ENCODE data around the gene FLG. TPM values are rescaled to one million over a fixed set of nuclear protein-coding genes. Genes with fewer than 3 reads are reported as not detected.
"Not testable (repeated sequence)": the region's sequence is repeated elsewhere in the genome, so short reads cannot be mapped to it uniquely, and the experiment has no call there.

Gene FLG
- total and polyA plus RNA-seq, 2 of the 4 experiments (the other 2 are of a cell fraction), result under 0.01 TPM; not detected in 1

GRCh38 chr1:152308758-152309157 is 16.3 kb downstream of the FLG start:
- H3K4me3 ChIP-seq (ENCODE audit: insufficient read depth, low read depth, low read length); H2BK5ac ChIP-seq (ENCODE audit: low read depth, low read length, poor library complexity, severe bottlenecking); H3K56ac ChIP-seq (ENCODE audit: extremely low read depth, insufficient read depth, low read length); H4K20me1 ChIP-seq (ENCODE audit: insufficient read depth, low read length); H3K23ac ChIP-seq (ENCODE audit: low read depth, low read length); H3K4me2 ChIP-seq (ENCODE audit: low read depth, low read length); H3K79me1 ChIP-seq (ENCODE audit: low read depth in 1 of 2, low read length in 2 of 2); BruUV-seq (replicated peaks); H4K8ac ChIP-seq (ENCODE audit: low read depth in 2 of 2, low read length in 2 of 2); H3K14ac ChIP-seq (replicated peaks; ENCODE audit: low read depth, low read length); H3K18ac ChIP-seq (ENCODE audit: low read depth, low read length); H2BK20ac ChIP-seq (ENCODE audit: low read depth, low read length); H3K4me1 ChIP-seq (ENCODE audit: control insufficient read depth, insufficient read depth, low read length); H4K91ac ChIP-seq (ENCODE audit: insufficient read depth, low read depth, low read length); H2AK5ac ChIP-seq (ENCODE audit: low read depth, low read length); CTCF ChIA-PET; dilution Hi-C loops (cut with HindIII; ENCODE audit: low sequenced_read_pairs, unreplicated experiment); H2BK120ac ChIP-seq (ENCODE audit: low read depth, low read length); H2AK9ac ChIP-seq (replicated peaks; ENCODE audit: low read depth, low read length, poor library complexity); H3K27ac ChIP-seq (ENCODE audit: insufficient read depth, low read length); POLR2A ChIA-PET (ENCODE audit: unreplicated experiment); intact Hi-C loops (cut with micrococcal nuclease); H3K36me3 ChIP-seq (ENCODE audit: control insufficient read depth, insufficient read depth, low read length); H3K4ac ChIP-seq (ENCODE audit: low read depth, low read length); H4K5ac ChIP-seq (ENCODE audit: low read depth, low read length); ATAC-seq (ENCODE audit: low read depth); in situ Hi-C loops (cut with MboI; ENCODE audit: low sequenced_read_pairs); H3K9ac ChIP-seq (ENCODE audit: low read depth, low read length); H2AFZ ChIP-seq (replicated peaks; ENCODE audit: low read length, poor library complexity); H3K27me3 ChIP-seq (ENCODE audit: control insufficient read depth, insufficient read depth, low read length); DNase-seq; H2BK15ac ChIP-seq (ENCODE audit: low read depth, low read length); H3K9me1 ChIP-seq (ENCODE audit: insufficient read depth, low read length): not testable (repeated sequence)
- H3K9me3 ChIP-seq (ENCODE audit: control insufficient read depth, insufficient read depth, low read length), result peaks cover 22% of the 10 kb centered on the region
- 49% methylated on average over 3 of the region's 7 CpGs; no CpG with 5 or more reads in 1 of the 2 experiments for WGBS, 2 experiments (ENCODE audit: extremely low coverage in 2 of 2, insufficient read length in 1 of 2)

- H2AK9ac ChIP-seq (replicated peaks; ENCODE audit: low read depth, low read length, poor library complexity); H3K79me1 ChIP-seq (ENCODE audit: low read depth in 1 of 2, low read length in 2 of 2); H2BK5ac ChIP-seq (ENCODE audit: low read depth, low read length, poor library complexity, severe bottlenecking); H4K91ac ChIP-seq (ENCODE audit: insufficient read depth, low read depth, low read length); H4K5ac ChIP-seq (ENCODE audit: low read depth, low read length); in situ Hi-C loops (cut with MboI; ENCODE audit: low sequenced_read_pairs); H3K4ac ChIP-seq (ENCODE audit: low read depth, low read length); H2BK20ac ChIP-seq (ENCODE audit: low read depth, low read length); H3K4me3 ChIP-seq (ENCODE audit: insufficient read depth, low read depth, low read length); H3K14ac ChIP-seq (replicated peaks; ENCODE audit: low read depth, low read length); H3K9me1 ChIP-seq (ENCODE audit: insufficient read depth, low read length); intact Hi-C loops (cut with micrococcal nuclease); H3K9ac ChIP-seq (ENCODE audit: low read depth, low read length); H3K4me1 ChIP-seq (ENCODE audit: control insufficient read depth, insufficient read depth, low read length); dilution Hi-C loops (cut with HindIII; ENCODE audit: low sequenced_read_pairs, unreplicated experiment); H2BK15ac ChIP-seq (ENCODE audit: low read depth, low read length); H2AK5ac ChIP-seq (ENCODE audit: low read depth, low read length); H3K36me3 ChIP-seq (ENCODE audit: control insufficient read depth, insufficient read depth, low read length); H2BK120ac ChIP-seq (ENCODE audit: low read depth, low read length); CTCF ChIA-PET; H3K18ac ChIP-seq (ENCODE audit: low read depth, low read length); DNase-seq; POLR2A ChIA-PET (ENCODE audit: unreplicated experiment); BruUV-seq (replicated peaks); H4K8ac ChIP-seq (ENCODE audit: low read depth in 2 of 2, low read length in 2 of 2); H3K56ac ChIP-seq (ENCODE audit: extremely low read depth, insufficient read depth, low read length); ATAC-seq (ENCODE audit: low read depth); H3K27me3 ChIP-seq (ENCODE audit: control insufficient read depth, insufficient read depth, low read length); H3K27ac ChIP-seq (ENCODE audit: insufficient read depth, low read length); H3K4me2 ChIP-seq (ENCODE audit: low read depth, low read length); H4K20me1 ChIP-seq (ENCODE audit: insufficient read depth, low read length); H3K23ac ChIP-seq (ENCODE audit: low read depth, low read length); H2AFZ ChIP-seq (replicated peaks; ENCODE audit: low read length, poor library complexity): not testable (repeated sequence)
- WGBS, 2 experiments (ENCODE audit: extremely low coverage in 2 of 2, insufficient read length in 1 of 2), result 58% methylated on average over 4 of the region's 8 CpGs; no CpG with 5 or more reads in 1 of the 2 experiments
- peaks cover 20% of the 10 kb centered on the region for H3K9me3 ChIP-seq (ENCODE audit: control insufficient read depth, insufficient read depth, low read length)
Observed at GRCh38 chr1:152307970-152308369, 17.1 kb downstream of the FLG start.

Measured in IMR-90 (cell line).